ENCODE data around the gene PAX5.

DNA sequence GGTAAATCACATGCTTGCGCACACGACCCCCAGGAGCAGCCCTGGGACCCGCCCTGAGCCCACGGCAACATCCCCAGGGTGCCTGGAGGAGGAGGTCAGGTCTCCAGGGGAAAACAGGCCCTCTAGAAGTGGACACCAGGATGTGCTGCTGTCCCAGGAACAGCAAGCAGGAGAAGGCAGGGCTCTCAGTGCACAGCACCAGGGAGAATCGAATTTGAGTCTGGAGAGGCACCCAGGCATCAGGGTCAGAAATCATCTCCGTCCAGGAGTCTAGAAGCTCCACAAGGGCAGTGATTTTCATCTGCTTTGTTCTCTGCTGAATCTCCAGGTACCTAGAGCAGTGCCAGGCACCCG is 93.6 kb downstream of the PAX5 start:
- no peak for TF ChIP-seq CTCF (conservative IDR thresholded peaks at IDR 0.05)
- TF ChIP-seq EZH2 (IDR thresholded peaks at IDR 0.05; ENCODE audit: low read depth): no peak
